K562 (cell line): ENCODE data around the gene MRPL28. TPM values are rescaled to one million over a fixed set of nuclear protein-coding genes. Genes with fewer than 3 reads are reported as not detected.

ENCODE experiments used
- BACH1 ChIP-seq: fragments of 200-800 bp; sonication (Bioruptor generic); IDR thresholded peaks from 2 replicates; pipeline ENCODE4 v1.6.1; 2016; ENCODE audit warnings: missing genetic modification characterization, missing compliant biosample characterization
- CBX3 ChIP-seq, 2 experiments: IDR thresholded peaks; 1 replicate in 1 of 2; 2 replicates in 1 of 2; pipeline ENCODE4 v1.6.1; 2012; ENCODE audit warnings: inconsistent platforms in 2 of 2, low read length in 2 of 2, borderline replicate concordance in 1 of 2, control low read depth in 1 of 2
- CTCFL ChIP-seq: IDR thresholded peaks from 2 replicates; pipeline ENCODE4 v1.6.1; 2011; ENCODE audit warnings: borderline replicate concordance, low read depth, mild to moderate bottlenecking, moderate library complexity, low read length; ENCODE audit not compliant: insufficient read depth, poor library complexity, severe bottlenecking
- ELK3 ChIP-seq: fragments of 450-650 bp; formaldehyde crosslinking; IDR thresholded peaks from 2 replicates; pipeline ENCODE4 v1.4.0; 2020; ENCODE audit warnings: mild to moderate bottlenecking
- KDM2B ChIP-seq: fragments of 250-450 bp; sonication (Bioruptor Pico); IDR thresholded peaks from 2 replicates; pipeline ENCODE4 v1.8.0; 2021; ENCODE audit warnings: mild to moderate bottlenecking, moderate library complexity
- KLF10 ChIP-seq: fragments of 250-450 bp; sonication (Bioruptor Pico); IDR thresholded peaks from 2 replicates; pipeline ENCODE4 v1.6.1; 2021; ENCODE audit warnings: matching md5 sums
- NEUROD1 ChIP-seq: fragments of 150-350 bp; IDR thresholded peaks from 2 replicates; pipeline ENCODE4 v1.6.1; 2014; ENCODE audit warnings: borderline replicate concordance, low read length, low read depth; ENCODE audit not compliant: partially characterized antibody
- NR2C1 ChIP-seq, 2 experiments: fragments of 450-650 bp; IDR thresholded peaks; 2 replicates each; pipeline ENCODE4 v1.6.1; 2017; ENCODE audit warnings: mild to moderate bottlenecking in 2 of 2, antibody characterized with exemption in 1 of 2, inconsistent platforms in 1 of 2, missing compliant biosample characterization in 1 of 2, missing genetic modification characterization in 1 of 2
- SPI1 ChIP-seq: IDR thresholded peaks from 2 replicates; pipeline ENCODE4 v1.6.1; 2011; ENCODE audit warnings: low read depth, low read length, control low read depth, borderline replicate concordance
- TAF1 ChIP-seq: IDR thresholded peaks from 2 replicates; pipeline ENCODE4 v1.6.1; 2011; ENCODE audit warnings: mild to moderate bottlenecking, low read length, moderate library complexity; ENCODE audit not compliant: insufficient read depth, control insufficient read depth, severe bottlenecking; ENCODE audit errors: extremely low read depth
- ZNF311 ChIP-seq: fragments of 250-450 bp; sonication (Bioruptor Pico); IDR thresholded peaks from 2 replicates; pipeline ENCODE4 v1.4.0; 2020; ENCODE audit warnings: mild to moderate bottlenecking, moderate library complexity
- ZNF445 ChIP-seq: fragments of 250-450 bp; sonication (Bioruptor Pico); IDR thresholded peaks from 2 replicates; pipeline ENCODE4 v1.4.0; 2020; ENCODE audit warnings: low read depth, mild to moderate bottlenecking, moderate library complexity
- ZNF668 ChIP-seq: fragments of 250-450 bp; sonication (Bioruptor Pico); IDR thresholded peaks from 2 replicates; pipeline ENCODE4 v1.8.0; 2022; ENCODE audit warnings: mild to moderate bottlenecking, inconsistent platforms
- ZNF766 ChIP-seq: fragments of 200-800 bp; sonication (Bioruptor generic); conservative IDR thresholded peaks from 2 replicates; pipeline ENCODE4 v1.6.1; 2016; ENCODE audit warnings: missing genetic modification characterization, missing compliant biosample characterization
- ZNF77 ChIP-seq: fragments of 250-450 bp; sonication (Bioruptor Pico); IDR thresholded peaks from 2 replicates; pipeline ENCODE4 v1.5.0; 2020
- ZNF79 ChIP-seq: fragments of 250-450 bp; sonication (Bioruptor Pico); IDR thresholded peaks from 2 replicates; pipeline ENCODE4 v1.4.0; 2020; ENCODE audit warnings: low read depth, mild to moderate bottlenecking, moderate library complexity
- ZSCAN29 ChIP-seq: fragments of 450-650 bp; IDR thresholded peaks from 2 replicates; pipeline ENCODE4 v1.6.1; 2017
- polyA plus RNA-seq, 8 experiments: library from polyadenylated mRNA; depleted of rRNA in 4 of 8; stranded (reverse) in 5 of 8; unstranded in 3 of 8; fragments of >200 nt; fragmentation: Nextera tagmentation in 2 of 8; fragmentation: Illumina TruSeq in 1 of 8; extraction: Ambion mirVana in 2 of 8; extraction: Trizol in 1 of 8; gene quantifications; 2 replicates each; pipeline versions ENCODE4 v1.2.1 to v1.2.3, GENCODE V29; 2011 to 2014; ENCODE audit warnings: inconsistent platforms in 1 of 8, missing spikeins in 1 of 8
- total RNA-seq, 7 experiments: library from RNA; depleted of rRNA in 6 of 7; stranded (reverse); fragments of >200 nt in 6 of 7; fragmentation: Illumina TruSeq in 2 of 7; extraction: Trizol in 2 of 7; gene quantifications; 2 replicates each; pipeline versions ENCODE4 v1.2.1 to v1.2.3, GENCODE V29; 2011 to 2021; ENCODE audit warnings: low replicate concordance in 1 of 7
- TF ChIP-seq, protein P1 (sequence below): IDR thresholded peaks from 3 replicates; pipeline ENCODE4 v1.6.1; 2011; ENCODE audit warnings: borderline replicate concordance, mild to moderate bottlenecking; ENCODE audit not compliant: insufficient read length, insufficient read depth
- TF ChIP-seq, protein P2 (sequence below): fragments of 450-650 bp; IDR thresholded peaks from 2 replicates; pipeline ENCODE4 v1.7.1; 2018; ENCODE audit warnings: mild to moderate bottlenecking, low read depth; ENCODE audit not compliant: partially characterized antibody

Gene MRPL28
- total and polyA plus RNA-seq, 9 of the 15 experiments (the other 6 are each of a cell fraction or from before 2014, with no cell fraction given) = 2.5 to 323 (median 175) TPM

DNA sequence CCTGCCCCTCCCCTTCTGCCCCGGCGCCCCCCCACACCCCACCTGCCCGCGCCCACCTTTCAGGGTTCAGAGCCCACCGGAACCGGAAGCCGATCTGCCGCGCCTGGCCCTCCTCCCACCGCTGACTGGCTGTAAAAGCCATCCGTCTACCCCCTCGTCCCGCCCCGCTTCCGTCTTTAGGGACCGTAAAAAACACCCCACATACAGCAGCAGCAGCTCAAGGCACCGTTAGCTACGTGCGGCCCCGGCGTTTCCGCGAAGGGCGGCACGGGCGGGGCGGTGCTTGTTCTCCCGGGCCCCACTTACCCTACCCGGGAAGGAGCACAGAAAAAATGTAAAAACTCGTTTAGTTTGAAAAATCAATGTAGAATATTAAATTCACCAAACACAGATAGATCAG lies at the start of gene MRPL28 (continued):
- no peak for TF ChIP-seq CTCFL
- TF ChIP-seq KDM2B = no peak
- TF ChIP-seq NR2C1 (IDR thresholded peaks at IDR 0.05) = peak; percentile 88
- TF ChIP-seq NR2C1 (tag; IDR thresholded peaks at IDR 0.05) = peak; percentile 87
- no peak for TF ChIP-seq CBX3 (IDR thresholded peaks at IDR 0.05; ENCODE audit: borderline replicate concordance in 1 of 2, low read length in 2 of 2)
- no peak for TF ChIP-seq ZNF668 (CRISPR knock-in tag)
- TF ChIP-seq ZNF445 (CRISPR knock-in tag) = no peak
- TF ChIP-seq, protein P1, sequence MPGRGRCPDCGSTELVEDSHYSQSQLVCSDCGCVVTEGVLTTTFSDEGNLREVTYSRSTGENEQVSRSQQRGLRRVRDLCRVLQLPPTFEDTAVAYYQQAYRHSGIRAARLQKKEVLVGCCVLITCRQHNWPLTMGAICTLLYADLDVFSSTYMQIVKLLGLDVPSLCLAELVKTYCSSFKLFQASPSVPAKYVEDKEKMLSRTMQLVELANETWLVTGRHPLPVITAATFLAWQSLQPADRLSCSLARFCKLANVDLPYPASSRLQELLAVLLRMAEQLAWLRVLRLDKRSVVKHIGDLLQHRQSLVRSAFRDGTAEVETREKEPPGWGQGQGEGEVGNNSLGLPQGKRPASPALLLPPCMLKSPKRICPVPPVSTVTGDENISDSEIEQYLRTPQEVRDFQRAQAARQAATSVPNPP = no peak
- TF ChIP-seq TAF1 = peak; percentile 49
- TF ChIP-seq SPI1 = peak; percentile 17; the same call in 1 of the 2 replicates
- TF ChIP-seq NEUROD1 = peak; percentile 68
- TF ChIP-seq ZNF79 = no peak
- TF ChIP-seq ZNF311 (CRISPR knock-in tag) = no peak
- TF ChIP-seq ZNF77 (CRISPR knock-in tag) = no peak
- TF ChIP-seq ELK3 (CRISPR knock-in tag) = no peak
- TF ChIP-seq ZSCAN29 = no peak
- no peak for TF ChIP-seq BACH1
- TF ChIP-seq ZNF766 = no peak
- TF ChIP-seq, protein P2, sequence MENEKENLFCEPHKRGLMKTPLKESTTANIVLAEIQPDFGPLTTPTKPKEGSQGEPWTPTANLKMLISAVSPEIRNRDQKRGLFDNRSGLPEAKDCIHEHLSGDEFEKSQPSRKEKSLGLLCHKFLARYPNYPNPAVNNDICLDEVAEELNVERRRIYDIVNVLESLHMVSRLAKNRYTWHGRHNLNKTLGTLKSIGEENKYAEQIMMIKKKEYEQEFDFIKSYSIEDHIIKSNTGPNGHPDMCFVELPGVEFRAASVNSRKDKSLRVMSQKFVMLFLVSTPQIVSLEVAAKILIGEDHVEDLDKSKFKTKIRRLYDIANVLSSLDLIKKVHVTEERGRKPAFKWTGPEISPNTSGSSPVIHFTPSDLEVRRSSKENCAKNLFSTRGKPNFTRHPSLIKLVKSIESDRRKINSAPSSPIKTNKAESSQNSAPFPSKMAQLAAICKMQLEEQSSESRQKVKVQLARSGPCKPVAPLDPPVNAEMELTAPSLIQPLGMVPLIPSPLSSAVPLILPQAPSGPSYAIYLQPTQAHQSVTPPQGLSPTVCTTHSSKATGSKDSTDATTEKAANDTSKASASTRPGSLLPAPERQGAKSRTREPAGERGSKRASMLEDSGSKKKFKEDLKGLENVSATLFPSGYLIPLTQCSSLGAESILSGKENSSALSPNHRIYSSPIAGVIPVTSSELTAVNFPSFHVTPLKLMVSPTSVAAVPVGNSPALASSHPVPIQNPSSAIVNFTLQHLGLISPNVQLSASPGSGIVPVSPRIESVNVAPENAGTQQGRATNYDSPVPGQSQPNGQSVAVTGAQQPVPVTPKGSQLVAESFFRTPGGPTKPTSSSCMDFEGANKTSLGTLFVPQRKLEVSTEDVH = peak; percentile 77
- TF ChIP-seq KLF10 (CRISPR knock-in tag) = no peak
